Fibroblast of lung (primary cell): ENCODE measurements around the gene CDCP1. TPM values are rescaled to one million over a fixed set of nuclear protein-coding genes. Genes with fewer than 3 reads are reported as not detected.

ENCODE experiments used
- DNase-seq, 2 donors: peaks; one replicate each; pipeline versions ENCODE4 v3.0.0 to v3.0.0-alpha.2; 2010; ENCODE audit warnings: low read depth in 2 of 2
- H2AFZ ChIP-seq: 2 replicates; pipeline ENCODE4 v1.5.1; 2012; ENCODE audit warnings: low read length, control low read depth, inconsistent platforms
- H3K27ac ChIP-seq: 2 replicates; pipeline ENCODE4 v1.5.1; 2011; ENCODE audit warnings: low read length, control low read depth; ENCODE audit not compliant: insufficient read depth
- H3K27me3 ChIP-seq: 2 replicates; pipeline ENCODE4 v1.5.1; 2011; ENCODE audit warnings: mild to moderate bottlenecking, low read length; ENCODE audit not compliant: control insufficient read depth, insufficient read depth
- H3K36me3 ChIP-seq: 2 replicates; pipeline ENCODE4 v1.5.1; 2011; ENCODE audit warnings: low read length; ENCODE audit not compliant: control insufficient read depth, insufficient read depth
- H3K4me1 ChIP-seq: 2 replicates; pipeline ENCODE4 v1.5.1; 2011; ENCODE audit warnings: low read length; ENCODE audit not compliant: control insufficient read depth, insufficient read depth; ENCODE audit errors: extremely low read depth
- H3K4me2 ChIP-seq: 2 replicates; pipeline ENCODE4 v1.5.1; 2011; ENCODE audit warnings: low read length, control low read depth; ENCODE audit not compliant: insufficient read depth; ENCODE audit errors: extremely low read depth
- H3K4me3 ChIP-seq, 4 experiments: fragments of 200-600 bp in 1 of 4; sonication (generic) in 1 of 4; replicated peaks in 1 of 4; 2 replicates each; pipeline ENCODE4 v1.5.1; 2011 to 2016; ENCODE audit warnings: low read length in 4 of 4, low read depth in 3 of 4, mild to moderate bottlenecking in 3 of 4, control low read depth in 2 of 4, inconsistent platforms in 1 of 4, mixed read lengths in 1 of 4; ENCODE audit not compliant: insufficient read depth in 1 of 4; ENCODE audit errors: control extremely low read depth in 1 of 4
- H3K79me2 ChIP-seq: 2 replicates; pipeline ENCODE4 v1.5.1; 2012; ENCODE audit warnings: mild to moderate bottlenecking, low read length, inconsistent platforms; ENCODE audit not compliant: control insufficient read depth, insufficient read depth
- H3K9ac ChIP-seq: 2 replicates; pipeline ENCODE4 v1.5.1; 2011; ENCODE audit warnings: mild to moderate bottlenecking, low read length, control low read depth; ENCODE audit not compliant: insufficient read depth
- H3K9me3 ChIP-seq: 2 replicates; pipeline ENCODE4 v1.5.1; 2012; ENCODE audit warnings: low read depth, low read length; ENCODE audit not compliant: control insufficient read depth, insufficient read depth
- H4K20me1 ChIP-seq: 2 replicates; pipeline ENCODE4 v1.5.1; 2011; ENCODE audit warnings: low read length; ENCODE audit not compliant: control insufficient read depth, insufficient read depth; ENCODE audit errors: extremely low read depth
- CTCF ChIP-seq, 2 donors: IDR thresholded peaks in 1 of 2; conservative IDR thresholded peaks in 1 of 2; 1 replicate in 1 of 2; 2 replicates in 1 of 2; pipeline ENCODE4 v1.5.1; 2011 to 2012; ENCODE audit warnings: low read length in 2 of 2, control low read depth in 1 of 2, inconsistent platforms in 1 of 2, low read depth in 1 of 2, mild to moderate bottlenecking in 1 of 2
- EZH2 ChIP-seq: IDR thresholded peaks from 2 replicates; pipeline ENCODE4 v1.5.1; 2012; ENCODE audit warnings: low read length, control low read depth, mild to moderate bottlenecking; ENCODE audit errors: missing control alignments
- polyA plus RNA-seq, 2 donors: library from polyadenylated mRNA; depleted of rRNA in 1 of 2; stranded (reverse) in 1 of 2; unstranded in 1 of 2; fragments of >200 nt; gene quantifications; 2 replicates each; pipeline ENCODE4 v1.2.1, GENCODE V29; 2011 to 2012; ENCODE audit warnings: missing spikeins in 1 of 2
- total RNA-seq: library from RNA; depleted of rRNA; stranded (reverse); fragments of >200 nt; gene quantifications from 2 replicates; pipeline ENCODE4 v1.2.1, GENCODE V29; 2014

CDCP1 gene
- total and polyA plus RNA-seq, 2 donors (not counting 1 experiment from before 2014, with no cell fraction given), result 25.6 to 56.1 TPM

GRCh38 chr3:45187694-45188141 is 41.5 kb upstream of the CDCP1 start:
- Histone ChIP-seq H2AFZ (no peak overlapping the region), H3K4me3 (no peak overlapping the region), H3K4me1 (peaks cover 8% of the 10 kb centered on the region), H3K9me3 (no peaks in the 10 kb centered on the region), H3K27me3 (no peaks in the 10 kb centered on the region), H3K9ac (no peak overlapping the region), H3K4me2 (no peak overlapping the region), H4K20me1 (no peaks in the 10 kb centered on the region), H3K79me2 (no peaks in the 10 kb centered on the region), H3K27ac (no peak overlapping the region), H3K36me3 (no peaks in the 10 kb centered on the region)
- TF ChIP-seq CTCF (conservative IDR thresholded peaks at IDR 0.05 in 1 of 2, IDR thresholded peaks at IDR 0.05 in 1 of 2; ENCODE audit: low read depth in 1 of 2, low read length in 2 of 2), result no peak
- TF ChIP-seq EZH2, result no peak
- DNase-seq, result no peak

- Histone ChIP-seq H3K4me2 (no peak overlapping the region), H3K9ac (no peak overlapping the region), H3K36me3 (no peaks in the 10 kb centered on the region), H3K27ac (no peak overlapping the region), H4K20me1 (no peaks in the 10 kb centered on the region), H2AFZ (no peak overlapping the region), H3K4me1 (peaks cover 9% of the 10 kb centered on the region), H3K4me3 (no peak overlapping the region), H3K9me3 (no peaks in the 10 kb centered on the region), H3K79me2 (no peaks in the 10 kb centered on the region), H3K27me3 (no peaks in the 10 kb centered on the region)
- no peak for TF ChIP-seq CTCF (conservative IDR thresholded peaks at IDR 0.05 in 1 of 2, IDR thresholded peaks at IDR 0.05 in 1 of 2; ENCODE audit: low read depth in 1 of 2, low read length in 2 of 2)
- TF ChIP-seq EZH2, result no peak
- DNase-seq, result no peak
Measured at GRCh38 chr3:45186871-45187270, 40.7 kb upstream of the CDCP1 start.

GRCh38 chr3:45185461-45185860 is 39.3 kb upstream of the CDCP1 start:
- no peak for DNase-seq
- Histone ChIP-seq H3K9me3 (no peaks in the 10 kb centered on the region), H3K36me3 (no peaks in the 10 kb centered on the region), H4K20me1 (no peaks in the 10 kb centered on the region), H3K27me3 (no peaks in the 10 kb centered on the region), H2AFZ (no peak overlapping the region), H3K4me2 (no peak overlapping the region), H3K27ac (no peak overlapping the region), H3K4me1 (peaks cover 9% of the 10 kb centered on the region), H3K9ac (no peak overlapping the region), H3K4me3 (no peak overlapping the region), H3K79me2 (no peaks in the 10 kb centered on the region)
- TF ChIP-seq EZH2 (no peak), CTCF (conservative IDR thresholded peaks at IDR 0.05 in 1 of 2, IDR thresholded peaks at IDR 0.05 in 1 of 2; ENCODE audit: low read depth in 1 of 2, low read length in 2 of 2) (no peak)
